Common myeloid progenitor, CD34-positive (primary cell): ENCODE data around the gene MOAP1.
"Not testable (repeated sequence)": the region's sequence is repeated elsewhere in the genome, so short reads cannot be mapped to it uniquely, and the experiment has no call there.

Source experiments
- CTCF ChIA-PET: fragments of 350-600 bp; sonication (Branson Sonifier 250); formaldehyde crosslinking; loops from one replicate; lab custom pipeline; 2021; ENCODE audit warnings: antibody characterized with exemption; lab: Charles Lee
- POLR2A ChIA-PET: fragments of 350-600 bp; sonication (Branson Sonifier 250); formaldehyde crosslinking; loops from one replicate; lab custom pipeline; 2021; ENCODE audit warnings: antibody characterized with exemption; lab: Charles Lee
- DNase-seq, 3 donors: peaks; one replicate each; pipeline versions ENCODE4 v3.0.0 to v3.0.0-alpha.2; 2013
- H3K27ac ChIP-seq, 2 experiments: 1 replicate in 1 of 2; 2 replicates in 1 of 2; pipeline ENCODE4 v1.7.0; 2013; ENCODE audit warnings: inconsistent platforms in 2 of 2, low read length in 2 of 2, mild to moderate bottlenecking in 2 of 2, low read depth in 1 of 2, moderate library complexity in 1 of 2; ENCODE audit not compliant: severe bottlenecking in 2 of 2, insufficient read depth in 1 of 2, poor library complexity in 1 of 2
- H3K27me3 ChIP-seq, 5 experiments: replicated peaks in 2 of 5; 1 replicate in 3 of 5; 2 replicates in 2 of 5; pipeline versions ENCODE4 v1.6.1 to v1.7.0; 2013; ENCODE audit warnings: low read length in 4 of 5, mild to moderate bottlenecking in 2 of 5, moderate library complexity in 2 of 5, inconsistent platforms in 1 of 5; ENCODE audit not compliant: insufficient read depth in 5 of 5, control insufficient read depth in 4 of 5
- H3K36me3 ChIP-seq, 4 experiments: 1 replicate in 2 of 4; 2 replicates in 2 of 4; pipeline versions ENCODE4 v1.6.1 to v1.7.0; 2013; ENCODE audit warnings: low read length in 3 of 4, control low read depth in 1 of 4, mild to moderate bottlenecking in 1 of 4; ENCODE audit not compliant: control insufficient read depth in 4 of 4, insufficient read depth in 4 of 4
- H3K4me1 ChIP-seq, 4 experiments: 1 replicate in 3 of 4; 2 replicates in 1 of 4; pipeline versions ENCODE4 v1.6.1 to v1.7.1; 2013; ENCODE audit warnings: low read length in 3 of 4, mild to moderate bottlenecking in 3 of 4, control low read depth in 1 of 4, inconsistent platforms in 1 of 4, moderate library complexity in 1 of 4; ENCODE audit not compliant: control insufficient read depth in 4 of 4, insufficient read depth in 4 of 4; ENCODE audit errors: control extremely low read depth in 1 of 4
- H3K4me3 ChIP-seq, 7 experiments: 1 replicate in 4 of 7; 2 replicates in 3 of 7; pipeline versions ENCODE4 v1.5.1 to v1.7.0; 2013; ENCODE audit warnings: mild to moderate bottlenecking in 7 of 7, low read length in 6 of 7, moderate library complexity in 6 of 7, inconsistent platforms in 2 of 7, low read depth in 2 of 7, control low read depth in 1 of 7; ENCODE audit not compliant: insufficient read depth in 4 of 7, control insufficient read depth in 1 of 7; ENCODE audit errors: extremely low read depth in 1 of 7
- H3K9me3 ChIP-seq, 5 experiments: 1 replicate in 4 of 5; 2 replicates in 1 of 5; pipeline versions ENCODE4 v1.6.1 to v1.7.1; 2013; ENCODE audit warnings: low read length in 4 of 5, mild to moderate bottlenecking in 2 of 5, inconsistent platforms in 1 of 5, low read depth in 1 of 5, moderate library complexity in 1 of 5; ENCODE audit not compliant: control insufficient read depth in 4 of 5, insufficient read depth in 2 of 5; ENCODE audit errors: control extremely low read depth in 1 of 5
- WGBS: methylation state at CpG from one replicate; pipeline ENCODE4 v1.1.5; 2013; ENCODE audit not compliant: insufficient coverage; 5-methylcytosine and 5-hydroxymethylcytosine counted together

Gene MOAP1

DNA sequence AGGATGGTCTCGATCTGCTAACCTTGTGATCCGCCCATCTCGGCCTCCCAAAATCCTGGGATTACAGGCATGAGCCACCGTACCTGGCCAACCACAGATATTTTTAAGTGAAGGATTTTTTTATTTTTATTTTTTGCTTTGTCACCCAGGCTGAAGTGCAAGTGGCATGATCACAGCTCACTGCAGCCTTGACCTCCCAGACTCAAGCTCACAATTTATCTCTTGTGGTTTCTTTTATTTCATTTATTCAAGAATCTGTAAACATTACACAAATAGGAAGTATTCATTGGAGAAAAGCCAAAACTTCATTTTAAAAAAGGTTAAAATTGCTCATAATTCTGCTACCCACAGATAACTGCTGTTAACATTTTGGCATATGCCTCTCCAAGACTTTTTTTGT lies 13.3 kb downstream of the MOAP1 start:
- Histone ChIP-seq H3K4me3 (no peak overlapping the region), H3K27ac (no peak overlapping the region), H3K36me3 (no peaks in the 10 kb centered on the region), H3K4me1 (peaks cover 0 to 3% (median 0%) of the 10 kb centered on the region in 4 experiments), H3K9me3 (no peaks in the 10 kb centered on the region), H3K27me3 (peaks cover 0 to 2% (median 0%) of the 10 kb centered on the region in 5 experiments)
- WGBS: 94% methylated on average over 3 of the region's 4 CpGs
- POLR2A ChIA-PET: no interaction called here
- CTCF ChIA-PET: no interaction called here
- DNase-seq: peak in 2 of 3 donors; percentile 40 to 46

DNA sequence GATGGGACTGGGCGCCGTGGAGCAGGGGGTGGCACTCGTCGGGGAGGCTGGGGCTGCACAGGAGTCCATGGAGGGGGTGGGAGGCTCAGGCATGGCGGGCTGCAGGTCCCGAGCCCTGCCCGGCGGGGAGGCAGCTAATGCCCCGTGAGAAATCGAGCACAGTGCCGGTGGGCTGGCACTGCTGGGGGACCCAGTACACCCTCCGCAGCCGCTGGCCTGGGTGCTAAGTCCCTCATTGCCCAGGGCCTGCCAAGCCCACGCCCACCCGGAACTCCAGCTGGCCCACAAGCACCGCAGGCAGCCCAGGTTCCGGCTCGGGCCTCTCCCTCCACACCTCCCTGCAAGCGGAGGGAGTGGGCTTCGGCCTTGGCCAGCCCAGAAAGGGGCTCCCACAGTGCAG lies 14.6 kb downstream of the MOAP1 start:
- H3K4me1 ChIP-seq, H3K9me3 ChIP-seq, H3K4me3 ChIP-seq, H3K36me3 ChIP-seq, H3K27me3 ChIP-seq, DNase-seq, POLR2A ChIA-PET, H3K27ac ChIP-seq: not testable (repeated sequence)
- 96% methylated on average over 13 of the region's 20 CpGs for WGBS
- CTCF ChIA-PET: interaction anchor here (0.8 to 2.1 kb wide), 3 partner anchors 37 to 221 kb away, joined by 3 to 7 read pairs (median 5); no protein-coding TSS in a partner anchor

DNA sequence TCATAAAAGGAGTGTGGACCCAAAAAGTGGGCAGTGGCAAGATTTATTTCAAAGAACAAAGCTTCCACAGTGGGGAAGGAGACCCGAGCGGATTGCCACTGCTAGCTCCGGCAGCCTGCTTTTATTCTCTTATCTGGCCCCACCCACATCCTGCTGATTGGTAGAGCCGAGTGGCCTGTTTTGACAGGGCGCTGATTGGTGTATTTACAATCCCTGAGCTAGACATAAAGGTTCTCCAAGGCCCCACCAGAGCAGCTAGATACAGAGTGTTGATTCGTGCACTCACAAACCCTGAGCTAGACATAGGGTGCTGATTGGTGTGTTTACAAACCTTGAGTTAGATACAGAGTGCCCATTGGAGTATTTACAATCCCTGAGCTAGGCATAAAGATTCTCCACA lies 15.1 kb downstream of the MOAP1 start:
- not testable (repeated sequence) for H3K27me3 ChIP-seq, H3K27ac ChIP-seq, H3K9me3 ChIP-seq, H3K4me3 ChIP-seq, H3K4me1 ChIP-seq, H3K36me3 ChIP-seq, DNase-seq
- CTCF ChIA-PET: interaction anchor here (0.6 to 2.1 kb wide), 5 partner anchors 37 to 220 kb away, joined by 3 to 7 read pairs (median 3); no protein-coding TSS in a partner anchor
- WGBS: 100% methylated on average over 1 of the region's 6 CpGs
- POLR2A ChIA-PET: interaction anchor here (0.6 kb wide), 1 partner anchor 184 kb away, joined by 3 read pairs; no protein-coding TSS in a partner anchor

DNA sequence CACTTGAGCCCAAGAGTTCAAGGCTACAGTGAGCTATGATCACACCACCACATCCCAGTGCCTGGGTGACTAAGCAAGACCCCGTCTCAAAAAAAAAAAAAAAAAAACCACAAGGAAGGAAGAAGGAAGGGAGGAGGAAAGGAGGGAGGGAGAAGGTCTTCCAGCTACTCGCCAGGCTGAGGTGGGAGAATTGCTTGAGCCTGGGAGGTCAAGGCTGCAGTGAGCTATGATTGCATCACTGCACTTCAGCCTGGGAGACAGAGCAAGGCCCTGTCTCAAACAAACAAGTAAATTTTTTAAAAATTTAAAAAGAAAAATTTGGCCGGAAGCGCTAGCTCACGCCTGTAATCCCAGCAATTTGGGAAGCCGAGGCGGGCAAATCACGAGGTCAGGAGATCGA lies 16.1 kb downstream of the MOAP1 start:
- H3K36me3 ChIP-seq, H3K27me3 ChIP-seq, DNase-seq, H3K9me3 ChIP-seq, H3K27ac ChIP-seq, H3K4me3 ChIP-seq, H3K4me1 ChIP-seq: not testable (repeated sequence)
- ChIA-PET POLR2A (interaction anchor here (0.6 kb wide), 1 partner anchor 37 kb away, joined by 4 read pairs; no protein-coding TSS in a partner anchor), CTCF (interaction anchor here (1.1 to 2.1 kb wide), 3 partner anchors 9 to 214 kb away, joined by 3 to 7 read pairs (median 3); no protein-coding TSS in a partner anchor)
- WGBS: 100% methylated on average over 7 of the region's 9 CpGs

DNA sequence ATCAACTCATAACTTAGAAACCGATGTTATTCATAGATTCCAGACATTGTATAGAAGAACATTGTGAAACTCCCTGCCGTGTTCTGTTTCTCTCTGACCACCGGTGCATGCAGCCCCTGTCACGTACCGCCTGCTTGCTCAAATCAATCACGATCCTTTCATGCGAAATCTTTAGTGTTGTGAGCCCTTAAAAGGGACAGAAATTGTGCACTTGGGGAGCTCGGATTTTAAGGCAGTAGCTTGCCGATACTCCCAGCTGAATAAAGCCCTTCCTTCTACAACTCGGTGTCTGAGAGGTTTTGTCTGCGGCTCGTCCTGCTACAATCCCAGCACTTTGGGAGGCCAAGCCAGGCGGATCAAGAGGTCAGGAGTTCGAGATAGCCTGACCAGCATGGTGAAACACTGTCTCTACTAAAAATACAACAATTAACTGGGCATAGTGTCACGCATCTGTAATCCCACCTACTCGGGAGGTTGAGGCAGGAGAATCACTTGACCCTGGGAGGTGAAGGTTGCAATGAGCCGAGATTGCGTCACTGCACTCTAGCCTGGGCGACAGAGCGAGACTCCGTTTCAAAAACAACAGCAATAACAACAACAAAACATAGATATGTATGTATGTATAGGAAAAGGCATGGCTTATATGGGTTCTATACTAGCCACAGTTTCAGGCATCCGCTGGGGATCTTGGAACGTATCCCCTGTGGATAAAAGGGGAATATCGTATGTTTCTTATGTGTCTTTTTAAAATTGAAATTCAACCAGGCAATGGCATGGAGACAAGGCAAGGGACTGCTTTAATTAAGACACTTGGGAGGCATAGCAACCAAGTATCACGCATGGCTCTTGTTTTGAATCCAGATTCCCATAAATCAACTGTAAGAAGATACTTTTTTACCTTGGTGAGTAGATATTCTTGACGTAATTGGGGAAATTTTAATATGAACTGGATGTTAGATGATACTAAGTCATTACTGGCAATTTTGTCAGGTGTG lies 19.1 kb downstream of the MOAP1 start:
- DNase-seq, CTCF ChIA-PET, H3K9me3 ChIP-seq, H3K4me1 ChIP-seq, POLR2A ChIA-PET, H3K4me3 ChIP-seq, H3K27me3 ChIP-seq, H3K36me3 ChIP-seq, H3K27ac ChIP-seq: not testable (repeated sequence)
- 99% methylated on average over 11 of the region's 26 CpGs for WGBS

DNA sequence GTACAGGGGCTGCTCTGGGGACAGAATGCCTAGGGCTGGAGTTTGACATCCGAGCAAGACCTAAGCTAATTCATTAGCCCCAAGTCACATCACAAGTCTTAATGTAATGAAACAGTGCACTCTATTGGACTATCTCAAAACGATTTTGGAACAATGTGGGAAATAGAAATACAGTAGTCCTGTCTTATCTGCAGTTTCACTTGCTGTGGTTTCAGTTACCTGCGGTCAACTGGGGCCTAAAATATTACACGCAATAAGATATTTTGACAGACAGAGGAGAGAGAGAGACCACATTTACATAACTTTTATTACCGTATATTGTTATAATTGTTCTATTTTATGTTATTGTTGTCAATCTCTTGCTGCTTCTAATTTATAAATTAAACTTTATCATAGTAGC lies 21.1 kb downstream of the MOAP1 start:
- Histone ChIP-seq H3K4me3 (no peak overlapping the region), H3K4me1 (peaks cover 0 to under 1% (median 0%) of the 10 kb centered on the region in 4 experiments), H3K27me3 (no peaks in the 10 kb centered on the region), H3K27ac (no peak overlapping the region), H3K36me3 (no peaks in the 10 kb centered on the region), H3K9me3 (no peaks in the 10 kb centered on the region)
- whole genome bisulfite sequencing: no CpG with 5 or more reads among the region's 5 CpGs
- POLR2A ChIA-PET: no interaction called here
- DNase-seq: no peak
- CTCF ChIA-PET: interaction anchor here (1.4 to 1.6 kb wide), 2 partner anchors 15 to 50 kb away, joined by 5 to 7 read pairs; no protein-coding TSS in a partner anchor
